Renal pelvis (tissue), 4 donors: ENCODE results near the gene HYLS1. TPM values are rescaled to one million over a fixed set of nuclear protein-coding genes. Genes with fewer than 3 reads are reported as not detected.

Source experiments
- DNase-seq: peaks from one replicate; pipeline ENCODE4 v3.0.0-alpha.2; 2013
- polyA plus RNA-seq, 3 donors: library from polyadenylated mRNA; unstranded; fragments of 120-200 nt; gene quantifications; one replicate each; pipeline ENCODE4 v1.2.1, GENCODE V29; 2013; ENCODE audit not compliant: insufficient read length in 3 of 3

HYLS1 gene
- polyA plus RNA-seq, 3 donors = 10.5 to 12.4 (median 11.4) TPM

DNA sequence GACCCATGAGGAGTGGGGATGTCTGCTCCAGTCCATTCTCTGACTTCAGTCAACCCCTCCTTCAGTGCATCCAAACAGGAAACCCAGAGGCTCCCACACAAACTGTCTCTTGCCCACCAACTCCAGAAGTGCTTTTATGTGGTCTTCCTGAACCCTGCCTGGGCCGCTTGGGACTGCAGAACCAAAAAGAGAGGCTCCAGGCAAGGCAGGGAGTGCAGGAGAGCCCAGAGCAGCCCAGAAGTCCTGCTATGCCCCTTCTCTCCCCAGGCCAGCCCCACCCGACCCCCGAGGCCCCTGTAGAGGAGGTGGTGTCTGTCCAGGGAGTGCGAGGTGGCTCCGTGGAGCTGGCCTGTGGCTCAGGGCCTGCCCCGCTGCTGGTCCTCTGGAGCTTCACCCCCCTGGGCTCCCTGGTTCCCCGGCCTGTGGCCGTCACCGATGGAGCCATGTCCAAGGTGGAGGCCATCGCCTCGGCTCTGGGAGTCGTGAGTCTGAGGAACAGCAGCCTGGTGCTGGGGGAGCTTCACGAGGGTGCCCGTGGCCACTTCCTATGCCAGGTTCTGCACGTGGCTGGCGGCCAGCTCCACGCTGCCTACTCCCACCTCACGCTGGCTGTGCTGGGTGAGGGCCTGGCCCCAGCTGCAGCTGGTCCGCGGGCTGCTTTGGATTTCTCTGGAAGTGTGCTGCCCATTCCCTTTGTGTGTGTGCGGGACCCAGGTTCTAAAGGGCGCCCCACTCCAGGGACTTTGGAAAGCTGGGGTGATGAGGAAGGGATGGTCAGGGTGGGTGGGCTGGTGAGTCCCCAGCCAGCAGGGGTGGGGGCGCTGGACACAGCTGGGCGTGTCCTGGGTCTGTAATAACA, 60.2 kb downstream of the HYLS1 start:
- DNase-seq = no peak

DNA sequence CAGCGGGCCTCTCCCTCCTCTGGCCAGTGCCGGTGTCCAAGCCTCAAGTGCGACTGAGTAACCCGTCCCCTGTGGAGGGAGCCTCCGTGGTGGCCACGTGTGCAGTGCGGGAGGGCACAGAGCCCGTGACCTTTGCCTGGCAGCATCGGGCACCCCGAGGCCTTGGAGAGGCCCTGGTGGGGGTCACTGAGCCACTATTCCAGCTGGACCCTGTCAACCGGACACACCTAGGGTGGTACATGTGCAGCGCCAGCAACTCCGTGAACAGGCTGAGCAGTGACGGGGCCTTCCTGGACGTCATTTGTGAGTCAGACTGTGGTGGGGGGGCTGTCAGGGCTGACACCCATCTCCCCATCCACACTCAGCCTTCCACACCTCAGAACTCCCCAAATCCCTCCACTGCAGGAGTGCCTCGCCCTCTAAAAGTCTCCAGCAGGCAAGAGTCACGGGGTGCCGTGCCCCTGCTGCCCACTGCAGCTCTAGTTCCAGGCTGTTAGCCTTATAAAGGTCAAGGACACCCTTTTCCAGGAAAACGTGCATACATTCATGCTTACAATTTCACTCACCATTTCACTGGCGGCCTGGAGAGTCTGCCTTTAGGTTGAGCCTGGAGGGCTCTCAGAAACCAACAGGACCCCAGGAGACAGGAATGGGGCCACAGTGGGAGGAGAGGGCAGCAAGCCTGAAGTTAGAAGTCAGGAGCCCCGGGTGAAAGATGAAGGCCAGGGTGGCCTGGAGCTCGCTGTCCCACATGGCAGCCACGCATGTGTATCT, 61.0 kb downstream of the HYLS1 start:
- DNase-seq = no peak

DNA sequence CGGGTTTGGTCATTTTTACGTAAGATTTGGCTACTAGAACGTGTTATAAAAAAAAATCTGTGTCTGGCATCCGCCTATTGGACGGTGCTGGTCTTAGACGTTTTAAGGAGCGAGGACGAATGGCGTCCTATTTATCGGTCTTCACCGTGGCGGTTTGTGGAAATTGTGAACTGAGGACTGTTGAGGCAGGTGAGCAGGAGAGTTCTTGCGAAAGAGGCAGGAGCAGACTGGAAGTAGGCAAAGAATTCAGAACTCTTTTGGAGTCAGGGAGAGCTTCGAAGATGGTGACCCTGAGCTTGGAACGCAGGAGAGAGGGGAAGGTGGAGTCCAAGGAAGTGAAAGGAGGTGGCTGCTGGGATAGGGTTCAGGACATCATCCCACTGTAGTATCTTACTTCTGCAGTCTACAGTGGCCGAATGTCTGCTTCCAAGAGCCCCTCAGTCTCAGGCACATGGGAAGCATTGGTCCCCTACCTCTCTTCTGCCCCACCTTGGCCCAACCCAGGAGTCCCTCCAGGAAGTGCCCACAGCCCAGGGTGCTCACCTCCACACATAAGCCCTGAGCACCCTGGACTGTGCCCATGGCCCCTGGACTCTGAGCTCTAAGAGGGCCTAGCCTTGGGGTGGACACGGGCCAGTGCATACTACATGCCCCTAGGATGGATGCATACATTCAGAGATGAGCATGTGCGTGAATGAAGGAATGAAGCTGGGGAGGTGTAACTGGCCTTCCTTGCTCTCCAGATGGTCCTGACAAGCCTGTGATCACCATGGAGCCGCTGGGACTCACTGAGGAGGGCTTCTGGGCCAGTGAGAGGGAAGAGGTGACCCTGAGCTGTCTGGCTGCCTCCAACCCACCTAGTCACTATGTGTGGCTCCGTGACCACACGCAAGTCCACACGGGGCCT, 62.1 kb downstream of the HYLS1 start:
- no peak for DNase-seq

DNA sequence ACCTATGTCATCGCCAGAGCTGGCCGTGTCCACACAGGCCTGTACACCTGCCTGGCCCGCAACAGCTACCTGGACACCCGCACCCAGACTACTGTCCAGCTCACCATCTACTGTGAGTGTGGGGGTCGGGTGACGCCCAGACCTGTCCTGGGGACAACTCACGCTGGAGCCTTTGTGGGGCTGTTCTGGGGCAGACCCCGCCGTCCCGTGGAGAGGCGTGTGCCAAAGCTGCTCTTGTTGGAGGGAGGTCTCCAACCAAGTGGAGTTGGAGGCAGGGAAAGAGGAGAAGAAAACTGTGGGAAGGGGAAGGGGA, 62.7 kb downstream of the HYLS1 start:
- DNase-seq = no peak

Other genes starting within 250 kb of the HYLS1 start
- 1 to 10 TPM in 1 of 3 donors, under 1 TPM in 2; 0.53 to 1.0 (median 0.80) TPM for gene ACRV1, start 206.8 kb upstream of the HYLS1 start, polyA plus RNA-seq
- gene PATE1, start 141.4 kb upstream of the HYLS1 start, polyA plus RNA-seq = not detected
- not detected for gene PATE2, start 108.8 kb upstream of the HYLS1 start, polyA plus RNA-seq
- gene PATE3, start 99.5 kb upstream of the HYLS1 start, polyA plus RNA-seq = under 1 TPM in 1 of 3 donors, not detected in 2; 0.13 TPM
- gene PATE4, start 54.4 kb upstream of the HYLS1 start, polyA plus RNA-seq = under 1 TPM in 1 of 3 donors, not detected in 2; 0.31 TPM
- 10 to 100 TPM; 15.5 to 19.9 (median 17.1) TPM for gene PUS3, start 15.5 kb downstream of the HYLS1 start, polyA plus RNA-seq
- 1 to 10 TPM; 4.7 to 5.5 (median 4.8) TPM for gene DDX25, start 16.8 kb downstream of the HYLS1 start, polyA plus RNA-seq
- under 1 TPM in 1 of 3 donors, not detected in 2; 0.06 TPM for gene VSIG10L2, start 58.4 kb downstream of the HYLS1 start, polyA plus RNA-seq
- 10 to 100 TPM; 23.8 to 30.0 (median 29.8) TPM for gene CDON, start 175.2 kb downstream of the HYLS1 start, polyA plus RNA-seq